Neural crest cell (in vitro differentiated cells): ENCODE measurements around the gene B4GALT1. TPM values are rescaled to one million over a fixed set of nuclear protein-coding genes. Genes with fewer than 3 reads are reported as not detected.

Experiments used
- DNase-seq: peaks from one replicate; pipeline ENCODE4 v3.0.0; 2021; ENCODE audit warnings: low read depth, mixed read lengths, low spot score
- H3K27ac Mint-ChIP-seq: one replicate; pipeline ENCODE4 v1.8.0; 2021; ENCODE audit warnings: mild to moderate bottlenecking, mixed read lengths; ENCODE audit not compliant: unreplicated experiment
- H3K27me3 Mint-ChIP-seq: 2 replicates; pipeline ENCODE4 v1.8.0; 2021; ENCODE audit warnings: low read depth, mild to moderate bottlenecking, mixed read lengths
- H3K36me3 Mint-ChIP-seq: 2 replicates; pipeline ENCODE4 v1.8.0; 2021; ENCODE audit warnings: low read depth, mild to moderate bottlenecking, mixed read lengths
- H3K4me1 Mint-ChIP-seq: 2 replicates; pipeline ENCODE4 v1.8.0; 2021; ENCODE audit warnings: mixed read lengths
- H3K4me3 Mint-ChIP-seq: one replicate; pipeline ENCODE4 v1.8.0; 2021; ENCODE audit warnings: mild to moderate bottlenecking, mixed read lengths
- H3K9me3 Mint-ChIP-seq: 2 replicates; pipeline ENCODE4 v1.8.0; 2021; ENCODE audit warnings: mixed read lengths
- CTCF ChIP-seq: fragments of 200-600 bp; sonication (generic); conservative IDR thresholded peaks from 2 replicates; pipeline ENCODE4 v1.5.0; 2021; ENCODE audit warnings: antibody characterized with exemption, mild to moderate bottlenecking
- total RNA-seq: library from RNA; stranded (reverse); gene quantifications from 2 replicates; pipeline ENCODE4 v1.2.1, GENCODE V29; 2021

B4GALT1 gene
- total RNA-seq, 1 donor from 2014 or later: 17.9 TPM

- no peak overlapping the region for H3K27ac Mint-ChIP-seq
- no peaks in the 10 kb centered on the region for H3K9me3 Mint-ChIP-seq
- H3K4me1 Mint-ChIP-seq: peaks cover 12% of the 10 kb centered on the region
- no peaks in the 10 kb centered on the region for H3K36me3 Mint-ChIP-seq
- H3K4me3 Mint-ChIP-seq: no peak overlapping the region
- no peak for DNase-seq
- H3K27me3 Mint-ChIP-seq: peaks cover 15% of the 10 kb centered on the region
- TF ChIP-seq CTCF: no peak
These were observed 25.5 kb upstream of the B4GALT1 start for GRCh38 chr9:33192493-33193255.

GRCh38 chr9:33190021-33190705 is 23.0 kb upstream of the B4GALT1 start:
- Mint-ChIP-seq H3K4me1 (peaks cover 12% of the 10 kb centered on the region), H3K4me3 (no peak overlapping the region), H3K9me3 (no peaks in the 10 kb centered on the region), H3K27me3 (peaks cover 37% of the 10 kb centered on the region), H3K36me3 (no peaks in the 10 kb centered on the region), H3K27ac (no peak overlapping the region)
- TF ChIP-seq CTCF: no peak
- no peak for DNase-seq

- Mint-ChIP-seq H3K4me1 (peaks cover 12% of the 10 kb centered on the region), H3K27ac (no peak overlapping the region)
- TF ChIP-seq CTCF: no peak
These were observed 22.2 kb upstream of the B4GALT1 start for GRCh38 chr9:33189331-33189791.

GRCh38 chr9:33188711-33189110 is 21.6 kb upstream of the B4GALT1 start:
- Mint-ChIP-seq H3K9me3 (no peaks in the 10 kb centered on the region), H3K27me3 (peaks cover 45% of the 10 kb centered on the region), H3K4me1 (peaks cover 12% of the 10 kb centered on the region), H3K4me3 (no peak overlapping the region), H3K27ac (no peak overlapping the region), H3K36me3 (no peaks in the 10 kb centered on the region)
- no peak for TF ChIP-seq CTCF
- no peak for DNase-seq

More at GRCh38 chr9:33189331-33189791, 22.2 kb upstream of the B4GALT1 start:
- no peaks in the 10 kb centered on the region for H3K36me3 Mint-ChIP-seq
- H3K27me3 Mint-ChIP-seq: peaks cover 43% of the 10 kb centered on the region
- no peak for DNase-seq
- no peaks in the 10 kb centered on the region for H3K9me3 Mint-ChIP-seq
- no peak overlapping the region for H3K4me3 Mint-ChIP-seq

GRCh38 chr9:33187519-33188218 is 20.5 kb upstream of the B4GALT1 start:
- Mint-ChIP-seq H3K4me3 (no peak overlapping the region), H3K4me1 (peaks cover 12% of the 10 kb centered on the region), H3K27ac (no peak overlapping the region), H3K27me3 (peaks cover 45% of the 10 kb centered on the region), H3K9me3 (no peaks in the 10 kb centered on the region), H3K36me3 (no peaks in the 10 kb centered on the region)
- TF ChIP-seq CTCF: no peak
- no peak for DNase-seq
